T47D (cell line): ENCODE results near the gene COL4A5.
"Not testable (repeated sequence)": the region's sequence is repeated elsewhere in the genome, so short reads cannot be mapped to it uniquely, and the experiment has no call there.

Experiments used
- DNase-seq, 2 experiments: peaks; one replicate each; pipeline versions ENCODE4 v3.0.0 to v3.0.0-alpha.2; 2011 to 2012; ENCODE audit warnings: low read depth in 1 of 2, low spot score in 1 of 2
- JUND ChIP-seq: IDR thresholded peaks from 2 replicates; pipeline ENCODE4 v1.6.1; 2012; ENCODE audit warnings: low read depth
- in situ Hi-C: cut with HindIII; loops from 2 replicates; pipeline ENCODE4 v1.10.0; 2016; ENCODE audit warnings: low sequenced_read_pairs, low pct_unique_long_range_greater_than_20kb

The COL4A5 gene

DNA sequence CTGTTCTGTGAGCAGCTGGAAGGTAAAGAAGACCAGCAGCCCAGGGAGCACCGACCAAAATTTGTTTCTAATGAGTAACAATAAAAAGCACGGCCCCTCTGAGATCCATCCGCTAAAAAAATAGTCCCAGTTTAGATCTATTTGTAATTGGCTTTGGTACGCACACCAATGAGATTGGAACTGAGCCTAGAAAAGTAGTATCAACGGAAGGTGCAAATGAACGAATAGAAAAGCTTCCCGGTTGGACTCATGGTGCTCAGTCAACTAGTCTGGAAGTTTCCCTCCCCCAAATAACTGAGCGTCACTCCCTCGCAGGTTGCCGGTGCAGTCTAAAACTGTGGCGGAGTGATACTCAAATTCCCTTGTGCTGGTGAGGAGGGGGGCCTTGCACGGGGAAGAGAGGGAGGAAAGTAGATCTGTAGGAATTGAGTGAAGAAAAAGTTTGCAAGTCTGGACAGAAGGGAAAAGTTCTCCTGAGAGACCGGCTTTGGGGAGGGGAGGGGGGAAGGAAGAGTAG lies at the start of gene COL4A5:
TSS of gene COL4A5 (plus strand) at position 413 of the 517 bp plus-strand sequence. CDS start 288 bp downstream, outside the sequence.
- no peak for TF ChIP-seq JUND
- in situ Hi-C loops = no loop called here
- DNase-seq = peak; percentile 2 to 89

DNA sequence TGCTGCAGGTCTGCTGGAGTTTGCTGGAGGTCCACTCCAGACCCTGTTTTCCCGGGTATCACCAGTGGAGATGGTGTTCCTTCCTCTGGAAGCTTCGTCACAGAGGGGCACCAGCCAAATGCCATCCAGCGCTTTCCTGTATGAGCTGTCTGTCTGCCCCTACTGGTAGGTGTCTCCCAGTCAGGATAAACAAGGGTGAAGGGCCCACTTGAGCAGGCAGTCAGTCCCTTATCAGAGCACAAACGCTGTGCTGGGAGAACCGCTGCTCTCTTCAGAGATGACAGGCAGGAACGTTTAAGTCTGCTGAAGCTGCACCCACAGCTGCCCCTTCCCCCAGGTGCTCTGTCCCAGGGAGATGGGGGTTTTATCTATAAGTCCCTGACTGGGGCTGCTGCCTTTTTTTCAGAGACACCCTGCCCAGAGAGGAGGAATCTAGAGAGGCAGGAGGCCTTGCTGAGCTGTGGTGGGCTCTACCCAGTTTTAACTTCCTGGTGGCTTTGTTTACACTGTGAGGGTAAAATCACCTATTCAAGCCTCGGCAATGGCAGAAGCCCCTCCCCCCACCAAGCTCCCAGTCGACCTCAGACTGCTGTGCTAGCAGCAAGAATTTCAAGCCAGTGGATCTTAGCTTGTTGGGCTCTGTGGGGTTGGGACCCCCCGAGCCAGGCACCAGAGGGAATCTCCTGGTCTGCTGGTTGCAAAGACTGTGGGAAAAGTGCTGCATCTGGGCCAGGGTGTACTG lies 48.5 kb upstream of the COL4A5 start:
- in situ Hi-C loops, DNase-seq: not testable (repeated sequence)

DNA sequence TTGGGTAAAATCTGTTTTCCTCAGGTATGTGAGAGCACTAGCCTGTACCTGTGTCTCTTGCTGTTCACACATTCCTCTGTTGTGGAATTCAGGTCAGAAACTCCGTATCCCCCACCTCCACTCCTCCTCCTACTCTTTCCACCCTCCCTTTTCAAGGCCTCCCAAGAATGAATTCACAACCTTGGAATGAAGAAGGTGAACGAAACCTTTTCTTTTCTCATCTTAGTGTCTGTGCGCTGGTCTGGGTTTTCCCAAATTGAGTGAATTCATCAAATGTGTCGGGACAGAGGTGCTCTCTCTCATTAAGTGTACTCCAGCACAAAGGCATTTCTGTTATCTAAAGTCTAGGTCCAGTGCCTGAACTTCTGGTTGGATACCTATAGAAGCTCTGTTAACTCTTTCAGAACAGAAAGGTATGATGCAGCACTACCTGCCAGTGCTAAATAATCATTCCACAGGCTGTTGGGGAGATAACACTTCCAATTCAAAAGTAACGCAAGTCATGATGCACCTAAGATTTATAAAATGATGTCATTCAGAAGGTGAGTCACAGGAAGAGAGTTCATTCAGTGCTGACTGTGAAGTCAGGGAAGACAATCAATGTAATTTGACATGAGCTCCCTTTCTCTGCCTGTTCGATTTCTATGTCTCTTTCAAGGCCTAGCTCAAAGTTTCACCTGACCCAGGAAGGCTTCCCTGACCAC lies 43.3 kb upstream of the COL4A5 start:
- TF ChIP-seq JUND = no peak
- DNase-seq = peak in 1 of 2 experiments; percentile 29
- in situ Hi-C loops = no loop called here

DNA sequence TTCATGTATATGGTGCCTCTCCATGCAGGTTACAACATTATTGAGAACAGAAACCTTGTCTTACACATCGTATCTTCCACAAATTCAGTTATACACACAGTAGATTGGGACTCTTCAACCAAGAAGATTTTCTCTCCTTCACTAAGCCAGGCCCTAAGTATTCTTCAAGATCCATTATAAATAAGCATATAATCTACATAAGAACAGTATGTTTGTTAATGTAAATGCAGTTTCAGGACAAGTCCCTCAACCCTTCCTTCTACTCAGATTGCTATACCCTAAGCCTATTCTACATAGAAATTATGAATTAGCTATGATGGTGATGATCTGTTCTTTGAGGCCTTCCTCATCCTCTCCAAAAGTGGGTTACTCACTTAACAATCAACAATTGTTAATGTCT lies 42.7 kb upstream of the COL4A5 start:
- no peak for DNase-seq
- in situ Hi-C loops = no loop called here
- no peak for TF ChIP-seq JUND

DNA sequence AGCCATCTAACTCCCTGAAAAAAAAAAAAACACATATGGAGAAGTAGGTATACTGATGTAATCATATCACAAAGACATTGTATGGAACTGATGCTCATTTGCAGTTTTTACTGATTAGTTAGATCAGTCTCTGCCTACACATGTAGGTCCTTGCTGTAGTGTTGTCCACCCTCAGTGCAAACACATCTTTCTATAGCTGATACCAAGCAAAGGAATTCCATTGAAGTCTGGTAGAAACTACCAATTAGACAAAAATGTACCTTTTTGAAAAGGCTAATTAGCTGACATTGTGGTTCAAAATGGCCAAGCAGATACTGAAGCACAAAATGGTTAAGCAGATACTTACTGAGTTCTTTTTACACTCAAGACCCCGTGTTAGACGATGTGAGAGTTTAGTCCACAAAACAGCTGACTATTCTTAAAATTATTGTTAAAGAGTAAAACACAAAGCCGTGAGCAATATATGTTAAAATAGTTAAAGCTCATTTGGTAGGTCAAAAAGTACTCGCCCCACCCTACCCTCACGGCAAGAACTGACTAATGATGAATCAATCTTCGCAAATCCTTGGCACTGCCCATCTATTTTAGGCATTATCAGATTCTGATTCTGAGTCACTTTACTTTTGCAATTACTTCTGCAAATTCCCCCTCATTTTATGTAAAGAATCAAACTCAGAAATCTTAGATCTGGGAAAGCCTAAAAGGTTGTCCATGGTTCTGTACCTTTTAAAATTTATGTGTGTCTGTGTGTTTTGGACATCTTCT lies 41.8 kb upstream of the COL4A5 start:
- no peak for TF ChIP-seq JUND
- in situ Hi-C loops = no loop called here
- DNase-seq = no peak

DNA sequence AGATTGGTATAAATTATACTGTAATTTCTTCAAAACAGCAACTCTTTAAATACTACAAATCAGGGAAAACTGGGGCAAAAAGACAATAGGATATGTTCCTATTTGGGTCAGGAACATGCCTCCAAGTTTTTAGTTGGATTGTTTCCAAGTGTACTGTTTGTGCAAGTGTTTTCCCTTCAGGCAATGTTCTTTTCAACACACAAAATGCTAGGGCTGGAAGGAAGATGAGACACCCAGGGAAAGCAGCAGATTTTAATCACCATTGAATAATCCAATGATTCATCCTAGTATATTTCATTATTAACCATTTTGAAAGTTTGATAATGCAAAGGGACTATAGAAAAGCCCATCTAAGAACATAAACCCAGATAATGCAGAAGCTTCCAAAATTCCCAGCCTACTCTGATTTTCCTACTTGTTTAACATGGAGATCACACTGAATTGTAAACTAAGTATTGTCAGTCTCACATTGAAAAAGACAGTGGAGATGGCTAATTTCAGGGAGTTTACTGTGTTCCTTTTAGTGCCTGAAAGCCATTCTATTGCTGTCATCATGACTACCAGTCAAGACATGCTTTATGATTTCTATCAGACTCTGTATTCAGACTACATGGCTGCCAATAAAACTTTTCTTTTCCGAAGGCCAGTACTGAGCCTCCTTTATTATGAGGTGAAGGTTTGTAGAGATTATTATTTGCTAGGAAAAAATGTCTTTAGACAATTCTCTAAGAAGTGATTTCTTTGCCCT lies 40.0 kb upstream of the COL4A5 start:
- no peak for TF ChIP-seq JUND
- peak in 1 of 2 experiments; percentile 48 for DNase-seq
- in situ Hi-C loops = no loop called here

DNA sequence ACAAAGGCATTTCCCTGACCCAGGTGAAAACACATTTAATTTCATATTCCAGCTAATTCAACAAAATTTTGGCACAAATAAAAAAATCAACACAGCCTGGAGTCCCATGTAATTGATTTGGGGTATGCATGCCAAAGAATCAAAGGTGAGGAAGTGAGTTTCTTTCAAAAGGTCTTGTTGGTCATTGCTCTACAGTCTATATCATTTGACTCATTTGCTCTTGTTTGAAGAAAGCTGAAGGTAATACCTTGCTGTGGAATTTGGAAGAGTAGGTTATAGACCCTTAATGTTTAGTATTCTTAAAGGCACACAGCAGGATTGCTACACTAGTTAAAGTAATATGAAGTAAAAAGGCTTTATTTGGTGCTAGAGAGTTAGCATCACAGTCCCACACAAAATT lies 26.9 kb upstream of the COL4A5 start:
- DNase-seq = no peak
- in situ Hi-C loops = no loop called here
- no peak for TF ChIP-seq JUND

DNA sequence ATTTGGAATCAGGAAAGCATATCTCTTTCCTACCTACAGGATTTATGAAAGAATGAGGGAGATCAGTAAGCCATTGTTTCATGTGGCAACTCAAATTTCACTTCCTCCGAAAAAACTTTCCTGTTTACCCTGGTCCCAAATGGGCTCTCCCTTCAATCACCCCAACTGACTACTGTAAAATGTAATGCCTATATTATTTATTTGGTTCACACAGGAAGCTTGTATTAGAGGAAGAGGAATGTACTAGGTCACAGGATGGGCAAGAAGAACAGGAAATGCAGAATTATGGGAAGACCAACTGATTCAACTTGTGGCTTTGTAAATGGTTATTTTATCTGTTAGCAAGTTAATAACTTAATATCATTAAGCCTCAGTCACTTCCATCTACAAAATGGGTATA lies 24.5 kb upstream of the COL4A5 start:
- in situ Hi-C loops = no loop called here
- no peak for TF ChIP-seq JUND
- no peak for DNase-seq

DNA sequence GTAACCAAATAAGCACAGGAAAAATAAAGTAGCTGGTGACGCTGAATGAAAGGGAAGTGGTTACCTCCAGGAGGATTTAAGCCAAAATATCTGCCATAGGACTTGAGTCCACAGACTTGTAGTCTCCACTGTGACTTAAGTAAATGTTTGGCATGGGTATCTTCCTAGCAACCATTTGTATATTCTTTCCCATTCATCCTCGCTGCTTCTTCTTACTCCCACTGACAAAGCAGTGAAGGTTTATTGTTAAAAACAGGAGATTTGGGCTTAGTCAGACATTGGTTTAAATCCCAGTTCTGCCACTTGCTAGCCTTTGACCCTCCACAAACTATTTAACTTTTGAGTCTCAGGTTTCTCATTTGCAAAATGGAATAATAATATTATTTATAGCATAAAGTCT lies 23.7 kb upstream of the COL4A5 start:
- in situ Hi-C loops = no loop called here

DNA sequence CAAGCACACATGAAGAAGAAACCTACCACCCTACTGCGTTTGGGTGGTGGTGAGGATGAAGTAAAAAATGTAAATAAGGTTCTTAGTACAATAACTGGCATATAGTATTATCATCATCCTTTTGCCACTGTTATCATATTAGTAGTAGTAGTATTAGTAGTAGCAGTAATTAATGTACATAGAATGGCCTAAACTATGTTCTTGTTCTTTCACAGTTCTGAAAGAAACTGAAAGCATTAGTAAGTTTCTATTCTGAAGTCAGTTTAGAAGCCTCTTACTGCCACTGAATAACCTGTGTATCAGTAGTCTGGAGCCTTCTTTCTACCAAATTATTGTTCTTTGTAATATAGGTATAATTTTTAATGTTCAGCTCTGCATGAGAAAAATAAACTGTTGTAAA lies 22.4 kb upstream of the COL4A5 start:
- TF ChIP-seq JUND = no peak
- in situ Hi-C loops = no loop called here
- no peak for DNase-seq

More for the DNA sequence above, 23.7 kb upstream of the COL4A5 start:
- no peak for TF ChIP-seq JUND
- no peak for DNase-seq

DNA sequence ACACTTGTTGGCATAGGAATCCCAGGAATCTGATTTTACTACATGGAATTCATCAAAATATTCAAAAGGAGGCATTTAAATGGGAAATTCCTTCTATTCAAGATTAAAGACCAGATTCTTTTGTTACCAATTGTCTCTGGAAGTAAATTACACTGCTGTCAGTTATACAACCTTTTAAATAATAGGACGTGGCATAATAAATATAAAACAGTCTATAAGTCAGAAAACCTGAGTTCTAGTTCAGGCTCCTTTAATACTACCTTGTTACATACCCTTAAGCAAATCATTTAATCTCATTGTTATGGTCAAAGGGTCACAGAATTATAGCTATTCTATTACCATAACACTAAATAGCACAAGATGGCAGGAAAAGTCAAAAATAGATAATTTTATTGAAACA lies 20.2 kb upstream of the COL4A5 start:
- no peak for TF ChIP-seq JUND
- DNase-seq = no peak
- in situ Hi-C loops = no loop called here

DNA sequence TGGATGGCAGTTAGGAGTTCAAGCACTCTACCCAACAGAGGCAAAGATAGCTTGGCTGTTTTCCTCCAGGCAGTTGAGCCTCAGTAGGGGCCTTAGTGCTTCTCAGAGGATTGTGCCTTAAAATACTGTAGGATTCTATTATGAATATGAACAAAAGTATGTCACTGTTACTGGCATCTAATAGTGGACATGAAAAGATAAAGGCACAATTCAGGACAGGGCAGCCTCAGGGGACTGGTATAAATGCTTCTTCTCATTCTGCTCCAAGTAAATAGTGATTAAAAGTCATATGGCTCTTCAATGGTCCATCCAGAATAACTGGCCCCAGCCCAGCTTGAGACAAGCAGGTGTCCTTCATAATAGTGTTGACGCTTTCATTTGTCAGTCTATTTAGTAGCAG lies 19.2 kb upstream of the COL4A5 start:
- no peak for DNase-seq
- in situ Hi-C loops = no loop called here
- TF ChIP-seq JUND = no peak

DNA sequence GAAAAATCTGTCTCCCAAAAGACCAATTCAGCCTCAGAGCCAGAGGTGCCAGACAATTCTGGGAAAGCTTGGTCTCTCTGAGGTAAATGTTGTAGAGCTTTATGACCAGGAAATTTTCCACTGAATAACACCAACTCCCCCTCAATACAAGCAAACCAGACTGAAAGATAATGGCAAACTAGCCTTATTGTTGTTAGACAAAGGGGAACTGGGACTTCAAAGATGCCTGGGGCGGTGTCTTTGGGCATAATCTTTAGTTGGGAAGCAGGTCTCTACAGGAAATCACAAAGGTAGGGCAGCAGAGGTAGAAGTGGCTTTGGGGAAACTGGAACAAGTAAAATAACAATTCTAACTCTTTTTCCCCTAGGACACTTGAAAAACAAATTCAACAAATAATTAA lies 13.4 kb upstream of the COL4A5 start:
- TF ChIP-seq JUND = no peak
- DNase-seq = no peak
- in situ Hi-C loops = no loop called here
